Measurements from ENCODE around the gene ERP44.
"Not testable (repeated sequence)": the region's sequence is repeated elsewhere in the genome, so short reads cannot be mapped to it uniquely, and the experiment has no call there.

Gene ERP44

GRCh38 chr9:100101608-100102007 lies 2.8 kb upstream of the ERP44 start:
- FAIRE-seq (no peak), DNase-seq (ENCODE audit: insufficient read length, low spot score) (no peak)

GRCh38 chr9:100100146-100100667 lies 1.4 kb upstream of the ERP44 start:
- no peak for FAIRE-seq
- no peak for DNase-seq (ENCODE audit: insufficient read length, low spot score)

- DNase-seq (ENCODE audit: insufficient read length, low spot score) (no peak), FAIRE-seq (peak; percentile 78)
These were observed 882 bp upstream of the ERP44 start for GRCh38 chr9:100099722-100100042.

GRCh38 chr9:100098046-100098886 lies 534 bp downstream of the ERP44 start:
- FAIRE-seq: peak; percentile 40

GRCh38 chr9:100096378-100096916 lies 2.4 kb downstream of the ERP44 start:
- DNase-seq (ENCODE audit: insufficient read length, low spot score) (no peak), FAIRE-seq (no peak)

More at GRCh38 chr9:100098046-100098886, 534 bp downstream of the ERP44 start:
- DNase-seq (ENCODE audit: insufficient read length, low spot score): peak; percentile 4

GRCh38 chr9:100094411-100094810 lies 4.4 kb downstream of the ERP44 start:
- FAIRE-seq; DNase-seq (ENCODE audit: insufficient read length, low spot score): not testable (repeated sequence)

GRCh38 chr9:100092066-100092465 lies 6.7 kb downstream of the ERP44 start:
- FAIRE-seq: no peak

GRCh38 chr9:100091650-100092049 lies 7.2 kb downstream of the ERP44 start:
- DNase-seq (ENCODE audit: insufficient read length, low spot score) (no peak), FAIRE-seq (no peak)

More at GRCh38 chr9:100092066-100092465, 6.7 kb downstream of the ERP44 start:
- DNase-seq (ENCODE audit: insufficient read length, low spot score): no peak

- DNase-seq (ENCODE audit: insufficient read length, low spot score) (no peak), FAIRE-seq (no peak)
These were observed 7.9 kb downstream of the ERP44 start for GRCh38 chr9:100090880-100091279.

- FAIRE-seq: peak; percentile 42
- no peak for DNase-seq (ENCODE audit: insufficient read length, low spot score)
These were observed 10.6 kb downstream of the ERP44 start for GRCh38 chr9:100088202-100088601.

- FAIRE-seq: peak; percentile 53
These were observed 11.6 kb downstream of the ERP44 start for GRCh38 chr9:100087218-100087617.

GRCh38 chr9:100086097-100086635 lies 12.6 kb downstream of the ERP44 start:
- DNase-seq (ENCODE audit: insufficient read length, low spot score) (no peak), FAIRE-seq (no peak)

More at GRCh38 chr9:100087218-100087617, 11.6 kb downstream of the ERP44 start:
- no peak for DNase-seq (ENCODE audit: insufficient read length, low spot score)

GRCh38 chr9:100084734-100085133 lies 14.1 kb downstream of the ERP44 start:
- DNase-seq (ENCODE audit: insufficient read length, low spot score) (no peak), FAIRE-seq (peak; percentile 93)

- DNase-seq (ENCODE audit: insufficient read length, low spot score) (no peak), FAIRE-seq (no peak)
These were observed 14.7 kb downstream of the ERP44 start for GRCh38 chr9:100084128-100084453.

- DNase-seq (ENCODE audit: insufficient read length, low spot score) (no peak), FAIRE-seq (peak; percentile 94)
These were observed 15.2 kb downstream of the ERP44 start for GRCh38 chr9:100083448-100084127.

GRCh38 chr9:100082782-100083181 lies 16.0 kb downstream of the ERP44 start:
- FAIRE-seq: no peak
- no peak for DNase-seq (ENCODE audit: insufficient read length, low spot score)

GRCh38 chr9:100076256-100076655 lies 22.5 kb downstream of the ERP44 start:
- FAIRE-seq; DNase-seq (ENCODE audit: insufficient read length, low spot score): not testable (repeated sequence)

GRCh38 chr9:100074989-100075388 lies 23.8 kb downstream of the ERP44 start:
- no peak for FAIRE-seq
- DNase-seq (ENCODE audit: insufficient read length, low spot score): no peak

GRCh38 chr9:100074093-100074492 lies 24.7 kb downstream of the ERP44 start:
- DNase-seq (ENCODE audit: insufficient read length, low spot score) (no peak), FAIRE-seq (no peak)

GRCh38 chr9:100072805-100073204 lies 26.0 kb downstream of the ERP44 start:
- DNase-seq (ENCODE audit: insufficient read length, low spot score) (no peak), FAIRE-seq (no peak)

- no peak for DNase-seq (ENCODE audit: insufficient read length, low spot score)
- FAIRE-seq: no peak
These were observed 27.5 kb downstream of the ERP44 start for GRCh38 chr9:100071271-100071670.
